ENCODE measurements around the gene CTNNBL1.

The CTNNBL1 gene

GRCh38 chr20:37777012-37777950 lies 83.5 kb downstream of the CTNNBL1 start:
- Histone ChIP-seq H3K36me3 (peaks cover 17% of the 10 kb centered on the region), H3K27me3 (ENCODE audit: insufficient read depth, low read depth, severe bottlenecking) (no peaks in the 10 kb centered on the region), H3K27ac (peak overlapping the region; percentile 32), H3K4me3 (ENCODE audit: low read depth, low read length) (no peak overlapping the region), H3K9me3 (ENCODE audit: severe bottlenecking) (no peaks in the 10 kb centered on the region)
- peak; percentile 14 for DNase-seq
- no peak for TF ChIP-seq CTCF (IDR thresholded peaks at IDR 0.05; ENCODE audit: low read depth, low read length)

DNA sequence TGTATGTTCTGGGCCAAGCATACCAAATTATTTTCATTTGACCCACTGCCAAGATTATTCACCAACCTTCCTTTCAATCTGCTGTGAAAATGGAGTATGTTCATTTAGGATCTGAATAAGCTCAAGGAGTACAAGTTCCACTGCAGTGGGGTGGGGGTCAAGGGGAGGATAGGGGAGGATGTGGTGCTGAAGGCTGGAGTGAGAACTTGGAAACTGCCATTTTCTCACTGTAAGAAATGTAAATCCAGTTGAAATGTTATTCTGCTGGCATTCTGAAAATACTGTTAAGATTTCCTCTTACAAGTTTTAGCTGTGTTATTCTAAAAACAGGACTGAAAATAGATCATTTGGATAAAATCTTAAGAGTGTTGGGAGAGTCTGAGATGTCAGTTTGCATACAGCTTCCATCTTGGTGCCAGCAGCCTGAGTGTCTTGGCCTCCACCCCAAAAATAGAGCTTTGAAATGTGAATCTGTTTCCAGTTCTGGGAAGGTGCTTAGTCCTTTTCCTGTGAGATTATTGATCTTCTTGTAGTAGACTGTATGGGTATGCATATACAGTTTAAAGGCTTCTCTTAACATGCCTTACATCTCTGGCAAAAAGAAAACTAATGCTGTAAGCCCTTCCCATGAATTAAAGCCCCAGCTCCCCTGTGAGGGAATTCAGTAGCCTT lies 84.3 kb downstream of the CTNNBL1 start:
- Histone ChIP-seq H3K27me3 (ENCODE audit: insufficient read depth, low read depth, severe bottlenecking) (no peaks in the 10 kb centered on the region), H3K27ac (no peak overlapping the region)
- TF ChIP-seq CTCF (IDR thresholded peaks at IDR 0.05; ENCODE audit: low read depth, low read length), result no peak

DNA sequence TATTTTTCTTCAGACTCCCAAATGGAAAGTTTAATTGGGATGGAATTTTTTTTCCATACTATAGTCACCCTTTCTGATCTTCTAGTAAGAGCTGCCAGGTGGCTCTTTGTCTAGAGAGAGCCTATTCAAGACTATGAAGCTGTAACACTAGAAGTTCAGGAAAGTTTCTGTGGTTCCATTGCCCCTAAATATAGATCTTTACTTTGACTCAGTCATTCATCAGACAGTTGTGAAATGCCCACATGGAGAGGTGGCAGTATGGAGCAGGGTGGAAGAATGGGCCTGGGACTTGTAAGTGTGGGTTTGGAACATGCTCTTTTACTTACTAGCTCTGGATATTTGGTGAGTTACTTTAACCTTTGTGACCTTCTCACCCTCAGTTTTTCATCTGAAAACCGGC lies 87.8 kb downstream of the CTNNBL1 start:
- Histone ChIP-seq H3K4me3 (ENCODE audit: low read depth, low read length) (no peak overlapping the region), H3K27me3 (ENCODE audit: insufficient read depth, low read depth, severe bottlenecking) (no peaks in the 10 kb centered on the region), H3K27ac (no peak overlapping the region), H3K36me3 (peaks cover 19% of the 10 kb centered on the region), H3K9me3 (ENCODE audit: severe bottlenecking) (no peaks in the 10 kb centered on the region)
- no peak for TF ChIP-seq CTCF (IDR thresholded peaks at IDR 0.05; ENCODE audit: low read depth, low read length)
- DNase-seq, result no peak

More for the DNA sequence above, 84.3 kb downstream of the CTNNBL1 start:
- no peak for DNase-seq
- H3K9me3 ChIP-seq (ENCODE audit: severe bottlenecking), result no peaks in the 10 kb centered on the region
- H3K36me3 ChIP-seq, result peaks cover 19% of the 10 kb centered on the region
- no peak overlapping the region for H3K4me3 ChIP-seq (ENCODE audit: low read depth, low read length)

DNA sequence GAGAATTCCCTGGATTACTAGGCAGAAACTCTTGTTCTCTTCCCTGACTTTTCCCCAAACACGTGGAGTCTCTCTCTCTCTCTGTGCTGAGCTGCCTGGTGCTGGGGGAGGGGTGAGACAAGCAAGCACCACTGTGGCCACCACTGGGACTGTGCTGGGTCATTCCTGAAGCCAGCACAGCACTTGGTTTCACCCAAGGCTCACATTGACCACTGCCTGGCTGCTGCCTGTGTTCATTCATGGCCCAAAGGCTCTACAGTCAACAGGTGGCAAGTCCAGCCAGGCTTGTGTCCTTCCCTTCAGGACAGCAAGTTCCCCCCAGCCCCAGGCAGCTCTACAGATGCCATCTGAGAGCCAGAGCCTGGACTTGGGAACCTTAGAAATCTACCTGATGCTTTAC lies 92.2 kb downstream of the CTNNBL1 start:
- DNase-seq, result no peak
- Histone ChIP-seq H3K4me3 (ENCODE audit: low read depth, low read length) (no peak overlapping the region), H3K27ac (no peak overlapping the region), H3K9me3 (ENCODE audit: severe bottlenecking) (no peaks in the 10 kb centered on the region), H3K36me3 (peaks cover 20% of the 10 kb centered on the region), H3K27me3 (ENCODE audit: insufficient read depth, low read depth, severe bottlenecking) (no peaks in the 10 kb centered on the region)
- TF ChIP-seq CTCF (IDR thresholded peaks at IDR 0.05; ENCODE audit: low read depth, low read length), result no peak

DNA sequence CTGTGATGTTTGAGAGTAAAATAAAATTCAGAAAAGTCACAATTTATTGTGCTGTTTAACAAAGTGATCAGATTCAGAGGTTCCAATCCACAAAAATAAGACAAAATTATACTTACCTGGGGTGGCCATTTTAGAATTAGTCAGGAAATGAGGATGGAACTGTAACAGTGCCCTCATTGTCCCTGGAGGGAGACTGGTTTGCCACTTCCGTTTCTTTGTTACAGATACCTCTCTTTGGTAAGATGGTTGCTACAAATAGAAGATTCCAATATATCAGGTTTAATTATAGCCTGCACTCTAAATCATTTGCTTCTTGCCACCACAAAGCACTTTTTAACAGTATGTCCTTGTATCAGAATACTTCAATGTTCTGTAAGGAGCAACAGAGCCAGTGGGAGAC lies 95.6 kb downstream of the CTNNBL1 start:
- H3K4me3 ChIP-seq (ENCODE audit: low read depth, low read length), result no peak overlapping the region
- no peaks in the 10 kb centered on the region for H3K27me3 ChIP-seq (ENCODE audit: insufficient read depth, low read depth, severe bottlenecking)
- DNase-seq, result no peak

More for the DNA sequence above, 95.6 kb downstream of the CTNNBL1 start:
- Histone ChIP-seq H3K9me3 (ENCODE audit: severe bottlenecking) (no peaks in the 10 kb centered on the region), H3K36me3 (peaks cover 11% of the 10 kb centered on the region), H3K27ac (no peak overlapping the region)
- no peak for TF ChIP-seq CTCF (IDR thresholded peaks at IDR 0.05; ENCODE audit: low read depth, low read length)

Data from WERI-Rb-1 (cell line).